Uterus (tissue), 2 donors: ENCODE data around the gene GPR31.

ENCODE experiments used
- CTCF ChIP-seq, 4 experiments: fragments of 200-600 bp in 2 of 4; fragments of 450-650 bp in 2 of 4; sonication (generic) in 2 of 4; IDR thresholded peaks; one replicate each; pipeline ENCODE4 v1.5.1; 2016 to 2019; ENCODE audit warnings: antibody characterized with exemption in 4 of 4, mild to moderate bottlenecking in 2 of 4, moderate library complexity in 1 of 4
- POLR2A ChIP-seq, 2 donors: fragments of 450-650 bp; IDR thresholded peaks; one replicate each; pipeline ENCODE4 v1.6.1; 2016; ENCODE audit warnings: antibody characterized with exemption in 2 of 2, mild to moderate bottlenecking in 1 of 2, moderate library complexity in 1 of 2

GRCh38 chr6:167125410-167125809, 32.4 kb downstream of the GPR31 start:
- no peak for TF ChIP-seq CTCF (IDR thresholded peaks at IDR 0.05)
- TF ChIP-seq POLR2A (IDR thresholded peaks at IDR 0.05) = no peak
